Stomach smooth muscle (tissue), 2 donors: ENCODE results near the gene CAMK1.
"Not testable (repeated sequence)": the region's sequence is repeated elsewhere in the genome, so short reads cannot be mapped to it uniquely, and the experiment has no call there.

Experiments
- H3K27ac ChIP-seq: one replicate; pipeline ENCODE4 v1.7.0; 2013; ENCODE audit warnings: mild to moderate bottlenecking, low read length, inconsistent platforms
- H3K27me3 ChIP-seq, 2 donors: one replicate each; pipeline ENCODE4 v1.7.0; 2013; ENCODE audit warnings: low read length in 2 of 2; ENCODE audit not compliant: insufficient read depth in 2 of 2, control insufficient read depth in 1 of 2
- H3K36me3 ChIP-seq, 2 donors: one replicate each; pipeline ENCODE4 v1.7.0; 2013; ENCODE audit warnings: low read length in 2 of 2; ENCODE audit not compliant: control insufficient read depth in 2 of 2, insufficient read depth in 2 of 2
- H3K4me1 ChIP-seq: one replicate; pipeline ENCODE4 v1.7.0; 2013; ENCODE audit warnings: low read length; ENCODE audit not compliant: control insufficient read depth, insufficient read depth
- H3K4me3 ChIP-seq, 2 donors: one replicate each; pipeline ENCODE4 v1.7.0; 2013; ENCODE audit warnings: low read length in 2 of 2
- H3K9ac ChIP-seq, 2 donors: one replicate each; pipeline ENCODE4 v1.7.0; 2013; ENCODE audit warnings: low read length in 2 of 2, mild to moderate bottlenecking in 1 of 2
- H3K9me3 ChIP-seq, 2 donors: one replicate each; pipeline ENCODE4 v1.7.0; 2013; ENCODE audit warnings: low read length in 2 of 2; ENCODE audit not compliant: control insufficient read depth in 2 of 2
- donor health status: healthy.
- donor health status: Pancreatic carcinoma.

CAMK1 gene

GRCh38 chr3:9771007-9771406 lies 1.3 kb upstream of the CAMK1 start:
- Histone ChIP-seq H3K27ac (peak overlapping the region; percentile 97), H3K4me1 (peaks cover 34% of the 10 kb centered on the region)
- H3K36me3 ChIP-seq, H3K27me3 ChIP-seq, H3K9me3 ChIP-seq, H3K9ac ChIP-seq, H3K4me3 ChIP-seq: not testable (repeated sequence)

- H3K4me3 ChIP-seq, result peak overlapping the region; percentile 50 to 86
- peak overlapping the region; percentile 70 to 92 for H3K9ac ChIP-seq
- H3K36me3 ChIP-seq, result peaks cover 5 to 7% of the 10 kb centered on the region in 2 donors
- H3K27me3 ChIP-seq, result no peaks in the 10 kb centered on the region
- peak overlapping the region; percentile 97 for H3K27ac ChIP-seq
- no peaks in the 10 kb centered on the region for H3K9me3 ChIP-seq
- peaks cover 34% of the 10 kb centered on the region for H3K4me1 ChIP-seq
Measured at GRCh38 chr3:9770276-9770812, 597 bp upstream of the CAMK1 start.

DNA sequence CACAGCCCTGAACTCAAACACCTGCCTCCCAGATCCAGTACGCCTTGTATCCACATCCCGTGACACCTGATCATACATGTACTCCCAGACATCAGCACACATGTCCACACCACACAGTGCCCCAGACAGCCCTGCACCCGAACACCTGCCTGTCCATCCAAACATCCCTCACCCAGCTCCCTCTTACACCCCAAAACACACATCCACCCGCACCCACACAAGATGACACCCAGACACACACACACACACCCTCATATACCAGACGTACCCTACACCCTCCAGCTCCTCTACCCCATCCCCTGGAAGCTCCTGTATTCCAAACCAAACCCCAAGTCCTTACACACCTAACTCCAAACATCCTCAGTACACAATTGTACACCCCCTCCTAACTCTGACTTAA lies 735 bp downstream of the CAMK1 start:
- Histone ChIP-seq H3K4me3 (peak overlapping the region; percentile 50 to 86), H3K27ac (peak overlapping the region; percentile 97), H3K36me3 (peaks cover 8 to 11% of the 10 kb centered on the region in 2 donors), H3K27me3 (no peaks in the 10 kb centered on the region), H3K9ac (peak overlapping the region; percentile 70 to 92), H3K4me1 (peaks cover 34% of the 10 kb centered on the region), H3K9me3 (no peaks in the 10 kb centered on the region)

DNA sequence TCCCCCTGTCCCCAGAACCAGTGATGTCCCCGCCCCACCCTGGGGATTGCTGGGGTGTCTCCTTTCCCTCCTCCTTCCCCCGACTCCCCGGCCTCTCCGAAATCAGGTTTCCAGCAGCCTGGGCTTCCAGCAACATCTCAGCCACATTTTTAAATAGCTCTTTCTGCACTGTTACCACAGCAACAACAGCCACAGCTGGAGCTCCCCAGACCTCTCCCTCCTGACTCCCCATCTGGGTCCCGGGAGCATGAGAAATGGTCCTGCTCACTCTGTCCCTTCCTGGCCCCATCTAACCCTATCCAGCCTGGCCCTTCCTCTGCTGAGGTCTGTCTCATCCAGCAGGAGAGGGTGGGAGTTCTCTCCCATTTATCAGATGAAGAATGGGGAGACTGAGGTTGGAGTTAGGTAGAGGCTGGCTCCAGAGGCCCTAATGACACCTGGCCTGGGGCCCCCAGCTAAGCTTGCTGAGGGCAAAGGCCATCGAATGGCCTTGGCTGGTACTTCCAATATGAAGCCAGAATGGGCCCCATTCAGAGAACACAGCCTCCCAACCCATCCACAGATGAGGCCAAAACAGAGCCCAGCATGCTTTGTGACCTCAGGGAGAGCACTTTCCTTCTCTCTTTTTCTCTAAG lies 1.5 kb downstream of the CAMK1 start:
- Histone ChIP-seq H3K27ac (peak overlapping the region; percentile 97), H3K9me3 (no peaks in the 10 kb centered on the region), H3K4me1 (peaks cover 34% of the 10 kb centered on the region), H3K4me3 (peak overlapping the region in 1 of 2 donors; percentile 86), H3K9ac (peak overlapping the region; percentile 70 to 92), H3K27me3 (no peaks in the 10 kb centered on the region), H3K36me3 (peaks cover 8 to 12% of the 10 kb centered on the region in 2 donors)

DNA sequence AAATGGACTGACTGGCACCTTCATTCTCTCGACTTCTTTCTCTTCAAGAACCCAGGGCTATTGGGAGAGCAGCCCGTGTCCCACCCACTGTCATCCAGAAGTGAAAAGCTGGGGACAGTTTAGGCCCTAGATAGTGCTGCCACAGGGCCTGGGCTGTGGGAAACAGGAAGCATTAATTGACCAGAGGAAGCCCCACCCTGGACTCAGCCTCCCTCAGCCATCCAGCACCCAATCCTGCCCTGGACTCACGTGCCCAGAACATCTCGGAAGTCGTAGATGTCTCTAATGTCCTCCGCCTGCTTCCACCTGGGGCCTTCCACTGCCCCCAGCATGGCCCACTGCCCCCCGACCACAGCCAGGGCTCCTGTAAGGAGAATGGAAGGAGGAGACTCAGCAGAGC lies 2.3 kb downstream of the CAMK1 start:
- H3K4me1 ChIP-seq, result peaks cover 34% of the 10 kb centered on the region
- H3K27ac ChIP-seq, result peak overlapping the region; percentile 97
- no peak overlapping the region for H3K9ac ChIP-seq
- peaks cover 8 to 12% of the 10 kb centered on the region in 2 donors for H3K36me3 ChIP-seq
- no peaks in the 10 kb centered on the region for H3K27me3 ChIP-seq
- no peak overlapping the region for H3K4me3 ChIP-seq
- no peaks in the 10 kb centered on the region for H3K9me3 ChIP-seq

DNA sequence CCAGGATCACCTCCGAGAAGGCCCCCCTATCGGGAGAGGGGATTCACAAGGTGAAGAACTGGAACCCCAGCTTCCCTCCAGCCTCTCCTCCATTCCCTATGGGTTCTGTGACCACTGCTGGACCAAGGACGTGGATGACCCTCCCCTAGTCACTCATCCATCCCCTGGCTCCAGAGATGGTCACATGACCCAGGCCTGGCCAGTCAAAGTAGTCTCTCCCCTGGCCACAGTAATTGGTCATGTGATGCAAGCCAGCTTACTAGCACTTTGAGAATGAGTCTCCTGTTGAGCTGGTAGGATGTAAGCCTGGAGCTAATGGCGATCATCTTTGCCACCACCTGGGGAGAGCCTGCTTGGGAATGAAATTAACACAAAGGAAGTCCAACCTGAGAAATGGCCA lies 3.9 kb downstream of the CAMK1 start:
- Histone ChIP-seq H3K9ac (no peak overlapping the region), H3K4me3 (no peak overlapping the region), H3K4me1 (peaks cover 34% of the 10 kb centered on the region), H3K9me3 (no peaks in the 10 kb centered on the region), H3K27me3 (no peaks in the 10 kb centered on the region), H3K36me3 (peaks cover 13 to 21% of the 10 kb centered on the region in 2 donors), H3K27ac (no peak overlapping the region)

- no peak overlapping the region for H3K9ac ChIP-seq
- no peaks in the 10 kb centered on the region for H3K27me3 ChIP-seq
- peaks cover 32 to 39% of the 10 kb centered on the region in 2 donors for H3K36me3 ChIP-seq
- no peak overlapping the region for H3K4me3 ChIP-seq
- peaks cover 8% of the 10 kb centered on the region for H3K4me1 ChIP-seq
- no peaks in the 10 kb centered on the region for H3K9me3 ChIP-seq
- H3K27ac ChIP-seq, result no peak overlapping the region
Measured at GRCh38 chr3:9762871-9763270, 6.9 kb downstream of the CAMK1 start.

- no peaks in the 10 kb centered on the region for H3K9me3 ChIP-seq
- no peak overlapping the region for H3K27ac ChIP-seq
- H3K36me3 ChIP-seq, result peaks cover 37 to 47% of the 10 kb centered on the region in 2 donors
- H3K27me3 ChIP-seq, result no peaks in the 10 kb centered on the region
- H3K4me3 ChIP-seq, result no peak overlapping the region
- H3K4me1 ChIP-seq, result peaks cover 2% of the 10 kb centered on the region
- H3K9ac ChIP-seq, result no peak overlapping the region
Measured at GRCh38 chr3:9761919-9762318, 7.8 kb downstream of the CAMK1 start.

DNA sequence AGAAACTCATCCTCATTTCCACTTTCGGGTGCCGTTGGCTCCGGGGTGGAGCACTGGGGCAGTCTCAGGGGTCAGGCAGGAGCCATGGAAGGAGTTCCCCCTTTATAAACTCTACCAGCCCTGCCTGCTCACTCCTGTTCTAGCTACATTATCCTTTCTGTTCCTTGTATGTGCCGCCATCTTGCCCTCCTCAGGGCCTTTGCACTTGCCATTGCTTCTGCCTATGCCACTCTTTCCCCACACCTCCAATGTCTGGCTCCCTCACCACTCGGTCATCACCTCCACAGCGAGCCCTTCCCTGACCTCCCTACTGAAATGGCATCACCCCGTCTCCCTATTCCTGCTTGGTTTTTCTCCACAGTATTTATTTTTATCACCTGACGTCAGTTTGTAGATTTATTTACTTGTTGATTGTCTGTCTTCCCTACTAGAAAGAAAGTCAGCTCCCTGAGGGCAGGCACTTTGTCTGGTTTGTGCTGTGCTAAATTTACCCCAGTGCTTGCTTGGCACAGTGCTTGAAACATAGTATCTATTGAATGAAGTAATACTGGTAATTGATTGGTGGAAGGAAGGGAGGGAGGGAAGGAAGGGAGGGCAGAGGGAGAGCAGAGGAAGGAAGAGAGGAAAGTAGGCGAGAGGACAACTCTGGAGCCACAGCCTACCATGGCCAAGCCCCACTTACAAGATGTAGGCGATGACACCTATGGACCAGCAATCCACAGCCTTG lies 8.8 kb downstream of the CAMK1 start:
- Histone ChIP-seq H3K36me3 (peaks cover 43 to 54% of the 10 kb centered on the region in 2 donors), H3K4me1 (no peaks in the 10 kb centered on the region), H3K9ac (no peak overlapping the region), H3K4me3 (no peak overlapping the region), H3K9me3 (no peaks in the 10 kb centered on the region), H3K27ac (no peak overlapping the region), H3K27me3 (no peaks in the 10 kb centered on the region)

GRCh38 chr3:9757427-9757826 lies 12.3 kb downstream of the CAMK1 start:
- H3K36me3 ChIP-seq, result peaks cover 46 to 52% of the 10 kb centered on the region in 2 donors
- H3K4me1 ChIP-seq, result peaks cover 5% of the 10 kb centered on the region
- H3K27me3 ChIP-seq, result no peaks in the 10 kb centered on the region
- H3K9me3 ChIP-seq, result no peaks in the 10 kb centered on the region
- no peak overlapping the region for H3K27ac ChIP-seq
- no peak overlapping the region for H3K9ac ChIP-seq
- no peak overlapping the region for H3K4me3 ChIP-seq

GRCh38 chr3:9754678-9755077 lies 15.1 kb downstream of the CAMK1 start:
- H3K36me3 ChIP-seq, result peaks cover 38 to 48% of the 10 kb centered on the region in 2 donors
- H3K27ac ChIP-seq, result no peak overlapping the region

More at GRCh38 chr3:9754678-9755077, 15.1 kb downstream of the CAMK1 start:
- Histone ChIP-seq H3K4me1 (peaks cover 24% of the 10 kb centered on the region), H3K9me3 (no peaks in the 10 kb centered on the region), H3K4me3 (no peak overlapping the region), H3K27me3 (no peaks in the 10 kb centered on the region), H3K9ac (no peak overlapping the region)
